Right cardiac atrium (tissue), 5 donors: ENCODE measurements around the gene DACH1. TPM values are rescaled to one million over a fixed set of nuclear protein-coding genes. Genes with fewer than 3 reads are reported as not detected.
A peak's percentile ranks its signal among the peaks of the same experiment; 100 is the strongest.

Experiments used
- ATAC-seq, 2 donors: fragments of 200-7000 bp; cut with Tn5 transposase; one replicate each; pipeline versions ENCODE4 v1.8.0 to v1.9.1; 2020; ENCODE audit warnings: moderate library complexity in 2 of 2, mild to moderate bottlenecking in 1 of 2
- DNase-seq, 3 donors: peaks; one replicate each; pipeline ENCODE4 v3.0.0-alpha.2; 2020
- H3K27ac ChIP-seq: one replicate; pipeline ENCODE4 v1.5.1; 2013; ENCODE audit warnings: mild to moderate bottlenecking, low read length, control low read depth, moderate library complexity
- H3K27me3 ChIP-seq: one replicate; pipeline ENCODE4 v1.6.1; 2013; ENCODE audit not compliant: control insufficient read depth, insufficient read depth
- H3K4me1 ChIP-seq: one replicate; pipeline ENCODE4 v1.6.1; 2013; ENCODE audit warnings: low read length; ENCODE audit not compliant: control insufficient read depth, insufficient read depth
- H3K4me3 ChIP-seq: one replicate; pipeline ENCODE4 v1.5.1; 2013; ENCODE audit warnings: low read length, control low read depth
- H3K9me3 ChIP-seq: one replicate; pipeline ENCODE4 v1.6.1; 2013; ENCODE audit warnings: low read length; ENCODE audit not compliant: control insufficient read depth
- WGBS: extraction: QIAGEN DNeasy Blood & Tissue Kit; methylation state at CpG from one replicate; pipeline ENCODE4 v1.1.7; 2013; 5-methylcytosine and 5-hydroxymethylcytosine counted together
- intact Hi-C, 4 donors: fragments of 100-400 bp; cut with DNase I; formaldehyde crosslinking; loops; one replicate each; pipeline versions ENCODE4 v1.11.0 to v1.14.0; 2022 to 2023
- polyA plus RNA-seq: library from polyadenylated mRNA; stranded (reverse); fragments of 200-250 nt; gene quantifications from one replicate; pipeline ENCODE4 v1.2.3, GENCODE V29; 2013
- total RNA-seq, 4 donors: library from RNA; stranded (reverse); fragmentation: NEBNext Ultra II Directional; extraction: Animal tissue kit (Norgen Biotek cat#: 25700); gene quantifications; one replicate each; pipeline ENCODE4 v1.2.1, GENCODE V29; 2021
- donor health status: healthy with polysubstance abuse.
- donor health status: DM: no; HTN: yes; CAD: no.
- donor health status: DM: no; HTN: no; CAD: no.
- donor health status: DM: no; HTN: yes; CAD: no; lungs with severe emphysema.
- donor health status: DM: yes; HTN: yes; CAD: no.

Gene DACH1
- total and polyA plus RNA-seq, 5 donors = 1.0 to 3.9 (median 1.3) TPM

GRCh38 chr13:71727662-71728061 lies 139.3 kb downstream of the DACH1 start:
- Histone ChIP-seq H3K27ac (no peak overlapping the region), H3K9me3 (no peaks in the 10 kb centered on the region), H3K27me3 (no peaks in the 10 kb centered on the region), H3K4me1 (no peaks in the 10 kb centered on the region), H3K4me3 (no peak overlapping the region)
- DNase-seq (no peak), ATAC-seq (no peak)
- WGBS = 82% methylated on average over 1 of the region's 1 CpG
- intact Hi-C loops = no loop called here

GRCh38 chr13:71727042-71727441 lies 140.0 kb downstream of the DACH1 start:
- WGBS = 97% methylated on average over 2 of the region's 2 CpGs
- intact Hi-C loops = no loop called here

GRCh38 chr13:71722206-71722605 lies 144.8 kb downstream of the DACH1 start:
- no peaks in the 10 kb centered on the region for H3K27me3 ChIP-seq
- no peaks in the 10 kb centered on the region for H3K9me3 ChIP-seq
- WGBS = 93% methylated on average over 3 of the region's 3 CpGs
- intact Hi-C loops = no loop called here
- no peak overlapping the region for H3K4me3 ChIP-seq
- ATAC-seq (no peak), DNase-seq (no peak)
- no peaks in the 10 kb centered on the region for H3K4me1 ChIP-seq
- no peak overlapping the region for H3K27ac ChIP-seq

More at GRCh38 chr13:71727042-71727441, 140.0 kb downstream of the DACH1 start:
- no peak for ATAC-seq
- Histone ChIP-seq H3K4me3 (no peak overlapping the region), H3K9me3 (no peaks in the 10 kb centered on the region), H3K4me1 (no peaks in the 10 kb centered on the region), H3K27me3 (no peaks in the 10 kb centered on the region), H3K27ac (no peak overlapping the region)
- DNase-seq = no peak

- Histone ChIP-seq H3K27me3 (no peaks in the 10 kb centered on the region), H3K4me3 (no peak overlapping the region), H3K27ac (no peak overlapping the region), H3K9me3 (no peaks in the 10 kb centered on the region), H3K4me1 (no peaks in the 10 kb centered on the region)
- intact Hi-C loops = no loop called here
- no peak for DNase-seq
- ATAC-seq = no peak
- 95% methylated on average over 1 of the region's 1 CpG for WGBS
Observed at GRCh38 chr13:71721104-71721503, 145.9 kb downstream of the DACH1 start.

- ATAC-seq (no peak), DNase-seq (no peak)
- intact Hi-C loops = no loop called here
- H3K4me1 ChIP-seq = no peaks in the 10 kb centered on the region
- WGBS = 77% methylated on average over 1 of the region's 1 CpG
- no peak overlapping the region for H3K27ac ChIP-seq
- H3K4me3 ChIP-seq = no peak overlapping the region
- H3K27me3 ChIP-seq = no peaks in the 10 kb centered on the region
- H3K9me3 ChIP-seq = no peaks in the 10 kb centered on the region
Observed at GRCh38 chr13:71718931-71719330, 148.1 kb downstream of the DACH1 start.

DNA sequence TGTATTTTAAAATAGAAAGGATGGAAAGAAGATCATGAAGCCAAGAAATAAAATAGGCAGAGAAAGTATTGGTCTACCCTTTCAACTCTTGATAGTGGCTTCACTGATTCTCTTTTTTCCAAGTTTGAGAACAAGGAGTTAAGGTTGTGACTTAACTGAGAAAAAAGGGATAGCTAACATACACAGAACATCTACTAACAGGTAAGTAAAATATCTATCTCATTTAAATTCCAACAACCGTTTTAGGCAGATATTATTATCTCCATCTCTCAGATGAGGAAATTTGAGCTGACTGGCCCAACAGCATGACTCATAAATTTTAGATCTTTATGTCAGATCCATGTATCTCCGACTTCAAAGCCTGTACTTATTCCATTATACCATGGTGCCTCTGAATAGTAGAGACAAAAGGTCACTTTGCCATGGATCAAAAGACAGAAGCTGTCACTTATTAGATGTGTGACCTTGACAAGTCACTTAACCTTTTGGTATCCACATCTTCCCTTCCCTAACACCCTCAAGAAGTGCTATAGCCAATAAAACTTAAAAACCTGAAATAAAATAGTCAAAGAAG lies 152.1 kb downstream of the DACH1 start:
- Histone ChIP-seq H3K9me3 (no peaks in the 10 kb centered on the region), H3K27me3 (no peaks in the 10 kb centered on the region), H3K4me1 (no peaks in the 10 kb centered on the region), H3K4me3 (no peak overlapping the region), H3K27ac (no peak overlapping the region)
- intact Hi-C loops = no loop called here
- ATAC-seq (no peak), DNase-seq (no peak)
- 65% methylated on average over 2 of the region's 2 CpGs for WGBS

- H3K27ac ChIP-seq = no peak overlapping the region
- no peaks in the 10 kb centered on the region for H3K27me3 ChIP-seq
- peak; percentile 57 to 71 for ATAC-seq
- no peaks in the 10 kb centered on the region for H3K4me1 ChIP-seq
- no peak overlapping the region for H3K4me3 ChIP-seq
- no peaks in the 10 kb centered on the region for H3K9me3 ChIP-seq
- 33% methylated on average over 3 of the region's 3 CpGs for WGBS
- intact Hi-C loops = no loop called here
- peak in 1 of 3 donors; percentile 29 for DNase-seq
Observed at GRCh38 chr13:71712988-71713653, 153.9 kb downstream of the DACH1 start.

DNA sequence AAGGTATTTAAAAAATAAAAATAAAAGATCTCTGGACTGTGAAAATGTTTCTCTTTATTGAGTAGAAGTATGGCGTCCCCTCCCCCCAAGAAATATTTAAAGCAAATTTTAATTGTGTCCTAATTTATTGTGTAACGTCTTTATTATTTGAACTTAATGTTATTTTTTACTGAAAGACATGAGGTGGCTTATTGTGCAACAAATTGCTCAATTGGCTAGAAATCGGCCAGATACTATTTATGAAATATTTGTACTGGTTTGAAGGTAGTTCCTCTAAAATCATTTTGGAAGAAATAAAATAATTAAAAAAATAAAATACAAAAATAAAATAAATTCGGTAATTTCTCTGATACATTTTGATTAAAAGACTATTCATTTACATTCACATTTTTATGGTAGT lies 162.3 kb downstream of the DACH1 start:
- ATAC-seq = no peak
- H3K4me3 ChIP-seq = no peak overlapping the region
- peaks cover 1% of the 10 kb centered on the region for H3K4me1 ChIP-seq
- no peaks in the 10 kb centered on the region for H3K27me3 ChIP-seq
- H3K9me3 ChIP-seq = no peaks in the 10 kb centered on the region
- H3K27ac ChIP-seq = no peak overlapping the region
- intact Hi-C loops = no loop called here
- 80% methylated on average over 4 of the region's 4 CpGs for WGBS
- DNase-seq = no peak

DNA sequence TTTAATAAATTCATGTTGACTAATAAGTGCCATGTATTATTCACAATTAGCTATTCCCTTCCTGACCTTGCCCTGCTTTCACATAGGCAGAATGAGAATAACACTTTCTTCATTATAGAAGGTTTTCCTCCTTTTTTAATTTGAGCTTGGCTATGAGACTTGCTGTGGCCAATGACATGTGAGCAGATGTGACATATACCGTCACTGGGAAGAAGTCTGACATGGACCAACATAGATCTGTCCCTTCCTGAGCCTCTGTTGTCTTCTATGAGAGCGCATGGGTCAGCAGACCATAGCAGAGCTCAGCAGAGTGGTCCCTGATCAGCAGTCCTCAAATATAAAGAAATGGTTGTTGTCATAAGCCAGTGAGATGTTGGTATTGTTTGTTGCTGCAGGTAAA lies 163.9 kb downstream of the DACH1 start:
- Histone ChIP-seq H3K9me3 (no peaks in the 10 kb centered on the region), H3K4me1 (peaks cover 1% of the 10 kb centered on the region), H3K27me3 (no peaks in the 10 kb centered on the region), H3K4me3 (no peak overlapping the region), H3K27ac (no peak overlapping the region)
- DNase-seq = no peak
- 97% methylated on average over 2 of the region's 2 CpGs for WGBS
- no peak for ATAC-seq
- intact Hi-C loops = no loop called here

- Histone ChIP-seq H3K4me3 (no peak overlapping the region), H3K9me3 (no peaks in the 10 kb centered on the region), H3K4me1 (peaks cover 1% of the 10 kb centered on the region), H3K27ac (no peak overlapping the region), H3K27me3 (no peaks in the 10 kb centered on the region)
- DNase-seq (no peak), ATAC-seq (no peak)
- 99% methylated on average over 1 of the region's 1 CpG for WGBS
- intact Hi-C loops = no loop called here
Observed at GRCh38 chr13:71702253-71702652, 164.8 kb downstream of the DACH1 start.

DNA sequence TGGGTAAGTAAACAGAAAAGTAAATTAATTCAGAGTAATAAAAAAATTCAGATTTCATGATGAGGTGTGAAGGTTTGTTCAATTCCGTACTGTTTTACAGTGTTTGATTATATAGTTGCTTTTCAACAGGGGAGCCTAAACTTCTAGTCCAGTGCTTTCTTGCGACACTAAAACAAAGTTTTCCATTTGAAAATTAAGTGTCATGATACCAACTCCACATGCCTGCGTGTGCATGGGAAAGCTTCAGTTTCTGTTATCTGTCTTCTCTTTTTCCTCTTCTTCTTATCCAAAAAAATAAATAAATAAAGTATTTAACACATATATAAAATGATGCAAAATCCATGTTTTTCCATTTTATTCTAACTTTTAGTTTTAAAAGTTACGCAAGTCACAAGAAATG lies 165.3 kb downstream of the DACH1 start:
- Histone ChIP-seq H3K4me1 (peaks cover 1% of the 10 kb centered on the region), H3K27me3 (no peaks in the 10 kb centered on the region), H3K27ac (no peak overlapping the region), H3K9me3 (no peaks in the 10 kb centered on the region), H3K4me3 (no peak overlapping the region)
- DNase-seq (no peak), ATAC-seq (no peak)
- 88% methylated on average over 4 of the region's 4 CpGs for WGBS
- intact Hi-C loops = no loop called here

GRCh38 chr13:71699342-71699741 lies 167.7 kb downstream of the DACH1 start:
- H3K9me3 ChIP-seq = no peaks in the 10 kb centered on the region
- H3K27me3 ChIP-seq = no peaks in the 10 kb centered on the region
- no peak overlapping the region for H3K27ac ChIP-seq
- no peak for DNase-seq
- intact Hi-C loops = no loop called here
- H3K4me1 ChIP-seq = peaks cover 1% of the 10 kb centered on the region
- WGBS = 91% methylated on average over 2 of the region's 2 CpGs
- no peak for ATAC-seq
- no peak overlapping the region for H3K4me3 ChIP-seq
